Gastrocnemius medialis (tissue), 4 donors: ENCODE data around the gene C5.

Experiments
- CTCF ChIP-seq, 5 experiments: fragments of 450-650 bp in 3 of 5; fragments of 200-600 bp in 2 of 5; sonication (generic) in 2 of 5; IDR thresholded peaks in 4 of 5; conservative IDR thresholded peaks in 1 of 5; 1 replicate in 4 of 5; 2 replicates in 1 of 5; pipeline ENCODE4 v1.5.1; 2016 to 2019; ENCODE audit warnings: antibody characterized with exemption in 5 of 5, mild to moderate bottlenecking in 3 of 5, moderate library complexity in 3 of 5
- POLR2A ChIP-seq, 2 donors: fragments of 450-650 bp; IDR thresholded peaks; one replicate each; pipeline ENCODE4 v1.6.1; 2017; ENCODE audit warnings: antibody characterized with exemption in 2 of 2, mild to moderate bottlenecking in 2 of 2, moderate library complexity in 2 of 2

- TF ChIP-seq CTCF (IDR thresholded peaks at IDR 0.05 in 4 of 5, conservative IDR thresholded peaks at IDR 0.05 in 1 of 5): no peak
- TF ChIP-seq POLR2A (IDR thresholded peaks at IDR 0.05): no peak
These were observed 27.0 kb downstream of the C5 start for GRCh38 chr9:121023064-121023463.
